NCI-H526 (cell line): Measurements from ENCODE around the gene CALN1.
"Not testable (repeated sequence)": the region's sequence is repeated elsewhere in the genome, so short reads cannot be mapped to it uniquely, and the experiment has no call there.

Experiments used
- DNase-seq, 2 experiments: peaks; one replicate each; lab custom pipeline; 2025; lab: John Stamatoyannopoulos, UW

Gene CALN1

GRCh38 chr7:71976645-71977044 lies 435.5 kb downstream of the CALN1 start:
- DNase-seq, result no peak

GRCh38 chr7:71974611-71975010 lies 437.5 kb downstream of the CALN1 start:
- DNase-seq, result no peak

- no peak for DNase-seq
Observed at GRCh38 chr7:71972534-71972933, 439.6 kb downstream of the CALN1 start.

GRCh38 chr7:71970725-71971124 lies 441.4 kb downstream of the CALN1 start:
- DNase-seq, result no peak

GRCh38 chr7:71962636-71963035 lies 449.5 kb downstream of the CALN1 start:
- no peak for DNase-seq

GRCh38 chr7:71961283-71961682 lies 450.9 kb downstream of the CALN1 start:
- DNase-seq, result no peak

- no peak for DNase-seq
Observed at GRCh38 chr7:71942115-71942514, 470.0 kb downstream of the CALN1 start.

GRCh38 chr7:71937840-71938371 lies 474.2 kb downstream of the CALN1 start:
- DNase-seq, result no peak

GRCh38 chr7:71935674-71936073 lies 476.5 kb downstream of the CALN1 start:
- no peak for DNase-seq

- DNase-seq, result no peak
Observed at GRCh38 chr7:71933426-71933825, 478.7 kb downstream of the CALN1 start.

- DNase-seq, result peak in 1 of 2 experiments; percentile 15
Observed at GRCh38 chr7:71925663-71926062, 486.5 kb downstream of the CALN1 start.

- DNase-seq, result not testable (repeated sequence)
Observed at GRCh38 chr7:71914204-71914603, 497.9 kb downstream of the CALN1 start.

- no peak for DNase-seq
Observed at GRCh38 chr7:71912476-71912875, 499.7 kb downstream of the CALN1 start.

- no peak for DNase-seq
Observed at GRCh38 chr7:71911051-71911450, 501.1 kb downstream of the CALN1 start.

- no peak for DNase-seq
Observed at GRCh38 chr7:71905821-71906220, 506.3 kb downstream of the CALN1 start.

GRCh38 chr7:71904484-71904883 lies 507.7 kb downstream of the CALN1 start:
- no peak for DNase-seq

GRCh38 chr7:71900556-71900955 lies 511.6 kb downstream of the CALN1 start:
- DNase-seq, result no peak

- no peak for DNase-seq
Observed at GRCh38 chr7:71896535-71896934, 515.6 kb downstream of the CALN1 start.

- DNase-seq, result no peak
Observed at GRCh38 chr7:71886046-71886445, 526.1 kb downstream of the CALN1 start.

GRCh38 chr7:71885487-71885886 lies 526.7 kb downstream of the CALN1 start:
- no peak for DNase-seq

GRCh38 chr7:71883415-71883814 lies 528.7 kb downstream of the CALN1 start:
- DNase-seq, result no peak

- DNase-seq, result no peak
Observed at GRCh38 chr7:71871446-71871845, 540.7 kb downstream of the CALN1 start.

- DNase-seq, result no peak
Observed at GRCh38 chr7:71870812-71871211, 541.3 kb downstream of the CALN1 start.

- no peak for DNase-seq
Observed at GRCh38 chr7:71868797-71869196, 543.3 kb downstream of the CALN1 start.

- DNase-seq, result no peak
Observed at GRCh38 chr7:71867626-71868025, 544.5 kb downstream of the CALN1 start.
